ENCODE results near the gene SMIM10L2A.

DNA sequence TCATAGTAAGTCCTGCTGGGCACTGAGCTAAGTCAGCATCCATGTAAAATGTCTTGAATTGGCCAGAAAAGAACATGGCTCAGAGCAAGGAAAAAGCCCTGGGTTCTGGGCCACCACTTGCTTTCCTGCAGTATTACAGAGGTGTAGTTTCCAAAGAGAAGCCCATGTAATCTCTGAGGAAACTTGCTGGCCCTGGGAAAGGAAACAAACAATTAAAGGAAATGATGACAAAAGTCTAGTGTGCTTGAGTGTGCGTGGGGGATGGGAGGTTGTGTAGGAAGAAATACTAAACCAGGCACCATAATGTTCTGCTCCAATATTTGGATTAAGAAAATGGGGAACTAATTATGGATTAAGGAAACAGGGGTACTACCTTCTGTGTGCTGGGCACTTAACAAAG, 39.5 kb upstream of the SMIM10L2A start:
- TF ChIP-seq EP300 (IDR thresholded peaks at IDR 0.05) (no peak), POLR2A (IDR thresholded peaks at IDR 0.05) (no peak)
- TF ChIP-seq, protein P1, sequence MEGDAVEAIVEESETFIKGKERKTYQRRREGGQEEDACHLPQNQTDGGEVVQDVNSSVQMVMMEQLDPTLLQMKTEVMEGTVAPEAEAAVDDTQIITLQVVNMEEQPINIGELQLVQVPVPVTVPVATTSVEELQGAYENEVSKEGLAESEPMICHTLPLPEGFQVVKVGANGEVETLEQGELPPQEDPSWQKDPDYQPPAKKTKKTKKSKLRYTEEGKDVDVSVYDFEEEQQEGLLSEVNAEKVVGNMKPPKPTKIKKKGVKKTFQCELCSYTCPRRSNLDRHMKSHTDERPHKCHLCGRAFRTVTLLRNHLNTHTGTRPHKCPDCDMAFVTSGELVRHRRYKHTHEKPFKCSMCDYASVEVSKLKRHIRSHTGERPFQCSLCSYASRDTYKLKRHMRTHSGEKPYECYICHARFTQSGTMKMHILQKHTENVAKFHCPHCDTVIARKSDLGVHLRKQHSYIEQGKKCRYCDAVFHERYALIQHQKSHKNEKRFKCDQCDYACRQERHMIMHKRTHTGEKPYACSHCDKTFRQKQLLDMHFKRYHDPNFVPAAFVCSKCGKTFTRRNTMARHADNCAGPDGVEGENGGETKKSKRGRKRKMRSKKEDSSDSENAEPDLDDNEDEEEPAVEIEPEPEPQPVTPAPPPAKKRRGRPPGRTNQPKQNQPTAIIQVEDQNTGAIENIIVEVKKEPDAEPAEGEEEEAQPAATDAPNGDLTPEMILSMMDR (IDR thresholded peaks at IDR 0.05): no peak

Measured in ovary (tissue), 3 donors.